DMS79 (cell line): ENCODE measurements around the gene RAC3.

Experiments
- DNase-seq: peaks from one replicate; lab custom pipeline; 2025; lab: John Stamatoyannopoulos, UW

Gene RAC3

DNA sequence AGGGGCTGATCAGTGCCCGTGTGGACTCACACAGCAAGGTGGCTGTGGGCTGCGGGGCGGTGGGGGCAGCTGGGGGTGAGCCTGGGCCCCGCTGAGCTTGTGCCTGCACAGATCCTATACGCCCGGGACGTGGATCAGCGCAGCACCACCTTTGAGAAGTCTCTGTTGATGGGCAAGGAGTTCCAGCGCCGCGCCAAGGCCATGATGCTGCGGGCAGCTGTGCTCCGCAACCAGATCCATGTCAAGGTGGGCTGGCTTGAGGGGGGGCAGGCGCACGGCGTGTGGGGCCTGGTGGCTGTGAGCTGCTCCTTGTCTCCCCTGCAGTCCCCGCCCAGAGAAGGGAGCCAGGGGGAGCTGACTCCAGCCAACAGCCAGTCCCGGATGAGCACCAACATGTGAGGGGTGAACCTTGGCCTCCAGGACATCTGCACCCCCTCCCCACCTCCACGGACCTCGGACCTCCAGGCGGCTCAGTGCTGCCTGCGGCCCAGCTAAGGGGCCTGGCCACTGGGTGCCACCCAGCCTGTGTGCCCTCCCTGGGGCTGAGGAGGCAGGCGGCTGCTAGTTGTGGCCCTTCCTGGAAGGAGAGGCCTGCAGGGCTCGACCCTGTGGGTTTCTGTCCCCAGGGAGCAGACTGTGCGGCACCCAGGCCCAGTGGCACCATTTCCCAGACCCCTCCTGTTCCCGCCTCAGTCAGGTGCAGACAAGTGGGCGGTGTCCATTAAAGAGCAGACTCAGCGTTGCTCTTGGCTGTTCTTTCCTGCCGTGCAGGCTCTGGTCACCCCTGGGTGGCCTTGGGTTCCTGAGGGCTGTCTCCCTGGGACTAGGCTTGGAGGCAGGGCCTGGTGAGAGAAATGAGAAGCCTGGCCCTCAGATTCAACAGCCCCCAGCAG, 25.5 kb downstream of the RAC3 start:
- no peak for DNase-seq

DNA sequence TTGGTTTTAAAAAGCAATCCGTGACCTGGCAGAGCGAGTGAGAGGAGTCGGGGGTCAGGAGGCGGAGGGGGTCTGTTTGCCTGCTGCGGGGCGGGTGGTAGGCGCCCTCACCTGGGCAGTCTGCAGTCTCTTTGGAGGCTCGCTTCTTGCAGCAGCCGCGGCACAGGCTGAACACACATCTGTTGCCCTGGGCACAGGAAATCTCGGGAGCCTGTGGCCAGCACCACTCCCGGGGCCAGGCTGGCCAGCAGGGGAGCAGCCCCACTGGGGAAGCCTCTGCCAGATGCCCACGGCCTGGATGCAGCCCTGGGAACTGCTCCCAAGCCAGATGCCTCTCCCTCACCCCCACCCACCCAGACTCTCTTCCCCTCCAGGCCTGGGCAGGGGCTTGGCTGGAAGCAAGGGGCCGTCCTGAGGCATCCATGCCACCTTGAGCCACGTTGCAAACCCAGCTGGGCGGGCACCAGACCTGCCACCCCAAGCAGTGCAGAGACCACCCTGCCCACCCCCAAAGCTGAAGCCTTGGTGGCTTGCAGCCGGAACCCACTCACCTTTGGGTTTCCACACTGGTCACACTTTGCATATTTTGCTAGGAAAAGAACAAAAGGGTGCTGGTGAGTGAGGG, 26.9 kb downstream of the RAC3 start:
- DNase-seq = no peak

DNA sequence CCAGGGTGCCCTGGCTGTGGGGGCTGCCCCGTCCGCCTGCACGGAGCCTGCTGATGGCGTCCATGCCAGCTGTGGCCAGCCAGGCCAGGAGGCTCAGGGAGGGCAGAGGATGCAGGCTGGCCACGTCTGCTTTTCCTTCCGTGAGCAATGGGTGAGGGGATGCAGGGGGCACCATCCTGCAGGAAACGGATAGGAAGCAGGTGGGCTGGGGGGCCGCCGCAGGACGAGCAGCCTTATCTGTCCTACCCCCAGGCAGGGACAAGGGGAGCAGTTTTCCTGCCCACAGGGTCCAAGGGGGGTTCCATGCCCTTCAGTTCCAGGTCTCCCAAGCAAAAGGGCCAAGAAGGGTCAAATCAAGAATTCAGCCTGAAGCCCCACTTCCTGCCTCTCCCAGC, 27.4 kb downstream of the RAC3 start:
- DNase-seq = no peak

DNA sequence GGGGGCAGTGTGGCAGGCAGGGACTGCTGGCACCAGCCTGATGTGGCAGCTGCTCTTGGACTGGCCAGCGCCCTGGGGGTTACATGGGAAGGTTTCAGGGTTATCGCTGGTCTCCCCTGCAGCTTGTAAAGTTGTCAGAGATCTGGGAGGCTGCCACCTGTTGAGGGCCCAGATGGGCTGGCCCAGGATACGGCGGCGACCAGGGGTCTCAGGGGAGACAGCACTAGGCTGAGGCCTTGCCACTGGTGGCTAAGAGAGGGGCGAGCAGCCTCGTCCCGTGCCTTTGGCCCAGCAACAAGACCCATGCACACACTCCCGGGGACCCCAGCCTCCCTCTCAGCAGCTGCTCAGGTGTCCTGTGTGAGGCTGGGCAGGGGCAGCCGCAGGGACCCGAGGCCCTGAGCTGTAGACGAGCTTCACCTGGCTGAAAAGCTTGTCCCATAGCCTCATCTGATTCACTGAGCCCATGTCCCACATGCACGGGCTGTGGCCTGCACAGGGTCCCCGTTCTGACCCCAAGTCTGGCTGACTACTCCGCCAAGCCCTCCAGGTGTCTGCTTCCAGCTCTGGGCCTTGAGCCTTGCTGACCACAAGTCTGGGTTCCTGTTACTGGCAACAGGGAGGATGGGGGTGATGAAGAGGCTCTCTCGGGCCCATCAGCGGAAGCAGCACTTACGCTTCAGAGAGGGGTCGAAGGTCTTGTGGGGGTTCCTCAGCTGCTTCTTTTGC, 28.0 kb downstream of the RAC3 start:
- no peak for DNase-seq

DNA sequence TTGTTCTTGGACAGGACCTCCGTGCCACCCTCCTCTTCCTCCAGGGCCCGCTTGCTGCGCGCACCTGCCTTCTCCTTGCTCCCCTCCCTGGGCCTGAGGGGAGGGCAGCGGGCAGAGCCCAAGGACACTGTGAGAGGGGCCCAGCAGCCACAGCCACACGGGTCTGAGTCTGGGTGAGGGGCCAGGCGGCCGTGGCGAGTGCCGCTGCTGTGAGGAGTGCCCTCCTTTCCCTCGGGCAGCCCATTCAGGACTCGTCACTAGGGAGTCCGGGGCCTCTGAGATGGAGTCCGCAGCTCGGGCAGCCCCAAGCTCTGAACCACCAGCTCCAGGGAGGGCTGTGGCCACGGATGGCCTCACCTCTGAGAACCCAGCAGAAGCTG, 28.5 kb downstream of the RAC3 start:
- no peak for DNase-seq

DNA sequence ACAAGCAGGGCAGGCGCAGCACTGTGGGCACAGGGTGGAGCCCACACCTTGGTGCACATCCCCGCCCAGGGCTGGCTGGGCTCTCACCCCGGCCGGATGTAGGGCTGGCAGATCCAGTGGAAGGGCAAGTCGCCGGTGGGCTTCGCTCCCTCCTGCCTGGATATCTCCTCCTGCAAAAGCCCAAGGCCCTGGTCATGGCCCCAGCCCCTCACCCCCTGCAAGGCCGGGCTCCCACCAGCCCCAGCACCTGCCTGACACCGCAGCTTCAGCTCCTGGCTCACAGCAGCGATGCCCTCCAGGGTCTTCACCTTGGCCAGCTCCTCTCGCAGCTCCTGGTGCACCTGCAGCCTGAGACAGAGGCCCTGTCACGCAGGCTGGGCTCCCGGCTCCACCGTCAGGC, 29.1 kb downstream of the RAC3 start:
- no peak for DNase-seq

DNA sequence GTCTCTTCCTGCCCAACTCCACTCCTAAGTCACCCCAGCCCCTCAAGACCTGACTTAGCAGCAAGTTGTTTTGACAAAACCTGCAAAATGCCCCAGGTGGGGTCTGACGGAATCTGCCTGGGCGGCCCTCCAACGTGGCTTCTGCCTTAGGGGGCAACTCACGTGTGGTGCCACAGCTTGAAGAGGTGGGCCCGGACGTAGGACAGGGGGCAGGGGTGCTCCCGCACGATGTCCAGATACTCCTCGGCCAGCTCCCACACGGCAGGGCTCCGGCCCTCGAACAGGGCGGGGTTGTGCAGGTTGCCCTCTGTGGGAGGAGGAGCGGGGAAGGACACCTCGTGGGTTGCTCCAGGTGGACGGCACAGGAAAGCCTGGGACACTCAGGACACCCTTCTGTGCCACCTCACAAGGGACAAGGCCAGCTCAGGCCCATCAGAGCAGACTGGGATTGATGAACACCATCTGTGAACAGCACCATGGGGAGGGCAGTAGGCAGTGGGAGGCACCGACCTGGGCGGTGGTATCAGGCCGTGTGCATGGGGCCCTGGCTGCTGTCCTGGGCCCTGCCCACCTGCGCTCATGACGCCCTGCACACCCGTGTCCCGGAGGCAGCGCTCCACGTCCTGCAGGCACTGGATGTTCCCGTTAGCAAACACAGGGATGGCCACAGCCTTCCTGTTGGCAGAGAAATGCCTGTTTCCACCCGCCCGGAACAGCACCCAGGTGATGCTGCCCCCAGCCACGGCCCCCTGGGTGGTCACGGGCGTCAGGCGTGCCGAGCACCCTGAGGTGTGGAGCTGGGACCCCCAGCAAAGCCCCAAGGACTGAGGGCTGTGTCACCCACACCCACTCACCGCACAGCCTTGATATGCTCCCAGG, 29.8 kb downstream of the RAC3 start:
- no peak for DNase-seq

DNA sequence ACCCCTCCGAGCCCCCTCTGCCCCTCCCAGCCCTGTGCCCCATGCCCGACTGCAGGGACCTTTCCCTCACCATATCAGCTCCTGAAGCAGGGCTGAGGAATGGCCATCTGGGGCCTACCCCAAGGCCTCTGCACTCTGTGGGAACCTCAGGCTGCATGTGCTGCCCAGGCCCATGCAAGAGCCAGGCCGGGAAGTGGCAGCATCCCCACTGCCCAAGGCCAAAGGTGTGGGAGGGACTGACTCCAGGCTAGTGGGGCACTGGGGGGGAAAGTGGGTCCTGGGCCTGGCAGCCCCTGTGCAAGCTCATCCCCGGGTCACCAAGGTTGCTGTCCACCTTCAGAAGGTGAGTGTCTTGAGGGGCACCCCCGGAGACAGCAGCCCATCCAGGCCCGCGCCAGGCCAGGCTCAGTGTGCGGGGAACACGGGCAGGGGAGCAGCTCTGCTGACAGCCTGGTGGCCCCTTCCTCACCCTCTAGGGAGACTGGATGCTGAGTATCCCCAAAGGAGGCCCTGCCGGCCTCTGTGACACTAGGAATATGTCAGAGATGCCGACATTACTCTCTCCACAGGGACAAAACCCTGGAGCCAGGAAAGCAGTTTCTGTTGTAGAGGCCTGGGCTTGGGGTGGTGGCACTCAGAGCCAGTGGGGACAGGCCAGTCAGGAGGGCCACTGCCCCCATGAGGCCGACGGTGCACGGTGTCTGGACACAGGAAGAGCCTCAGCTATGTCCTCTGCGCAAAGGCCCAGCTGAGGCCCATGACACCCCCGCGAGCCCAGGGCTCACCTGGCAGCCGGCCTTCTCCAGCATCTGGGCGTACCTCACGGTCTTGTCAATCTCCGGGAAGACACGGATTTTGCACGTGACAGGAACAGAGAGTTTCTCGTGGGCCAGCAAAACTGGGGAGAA, 30.9 kb downstream of the RAC3 start:
- DNase-seq = no peak

DNA sequence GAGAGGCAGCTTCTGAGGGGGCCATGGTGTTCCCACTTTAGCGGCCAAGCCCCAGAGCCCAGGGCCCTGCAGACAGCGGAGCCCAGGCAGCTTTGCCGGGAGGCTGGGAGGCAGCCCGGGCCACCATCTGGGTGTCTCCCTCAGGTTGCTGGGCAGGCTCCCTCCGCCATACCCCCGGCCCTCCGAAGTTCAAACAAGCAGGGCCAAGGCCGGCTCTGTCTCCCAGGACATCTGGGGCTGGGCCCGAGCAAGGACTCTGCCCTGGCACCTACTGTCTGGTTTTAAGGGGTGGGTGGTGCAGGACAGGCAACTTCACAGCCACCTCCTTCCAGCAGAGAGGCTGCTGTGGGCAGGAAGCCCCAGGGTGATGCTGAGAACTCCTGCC, 31.5 kb downstream of the RAC3 start:
- no peak for DNase-seq

DNA sequence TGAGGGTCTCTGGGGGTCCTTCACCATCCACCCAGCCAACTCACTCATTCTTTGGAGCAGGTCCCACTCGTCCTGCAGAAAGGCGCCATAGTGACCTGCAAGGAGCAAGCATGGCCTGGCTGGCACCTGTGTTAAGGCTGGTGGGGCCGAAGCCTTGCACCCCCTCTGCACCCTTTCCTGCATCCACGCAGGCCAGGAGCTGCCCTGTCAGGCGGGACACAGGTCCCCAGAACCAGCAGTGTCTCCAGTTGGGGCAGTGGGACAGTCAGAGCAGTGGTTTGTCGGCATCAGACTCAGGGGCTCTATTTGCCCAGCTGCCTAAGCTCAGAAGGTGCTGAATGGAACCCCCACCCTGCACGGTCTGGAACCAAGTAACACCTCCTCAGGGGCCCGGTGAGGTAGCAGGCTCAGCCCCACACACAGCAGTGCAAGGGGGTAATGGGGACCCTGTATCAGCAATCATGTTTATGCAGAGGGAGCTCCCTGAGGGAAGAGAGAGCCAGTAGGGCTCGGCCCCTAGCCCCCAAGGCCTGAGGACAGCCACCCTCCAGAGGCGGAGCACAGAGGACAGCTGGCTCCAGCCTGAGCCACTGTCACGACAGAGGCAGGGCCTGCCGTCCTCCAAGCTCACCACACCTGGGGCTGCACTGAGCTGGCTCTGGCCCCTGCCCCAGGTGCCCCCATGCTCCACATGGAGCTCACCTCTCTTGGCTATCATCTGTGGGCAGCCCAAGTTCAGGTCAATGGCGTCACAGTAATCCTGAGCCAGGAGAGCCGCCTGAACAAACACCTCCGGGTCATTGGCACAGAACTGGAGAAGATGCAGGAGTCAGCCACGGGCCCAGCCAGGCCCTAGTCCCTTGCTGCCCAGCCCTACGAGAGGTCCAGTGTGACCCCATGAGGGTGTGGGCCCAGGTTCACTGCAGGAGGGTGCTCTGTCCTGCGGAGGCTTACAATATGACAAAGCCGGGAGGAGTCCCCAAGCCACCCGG, 32.2 kb downstream of the RAC3 start:
- DNase-seq = no peak

DNA sequence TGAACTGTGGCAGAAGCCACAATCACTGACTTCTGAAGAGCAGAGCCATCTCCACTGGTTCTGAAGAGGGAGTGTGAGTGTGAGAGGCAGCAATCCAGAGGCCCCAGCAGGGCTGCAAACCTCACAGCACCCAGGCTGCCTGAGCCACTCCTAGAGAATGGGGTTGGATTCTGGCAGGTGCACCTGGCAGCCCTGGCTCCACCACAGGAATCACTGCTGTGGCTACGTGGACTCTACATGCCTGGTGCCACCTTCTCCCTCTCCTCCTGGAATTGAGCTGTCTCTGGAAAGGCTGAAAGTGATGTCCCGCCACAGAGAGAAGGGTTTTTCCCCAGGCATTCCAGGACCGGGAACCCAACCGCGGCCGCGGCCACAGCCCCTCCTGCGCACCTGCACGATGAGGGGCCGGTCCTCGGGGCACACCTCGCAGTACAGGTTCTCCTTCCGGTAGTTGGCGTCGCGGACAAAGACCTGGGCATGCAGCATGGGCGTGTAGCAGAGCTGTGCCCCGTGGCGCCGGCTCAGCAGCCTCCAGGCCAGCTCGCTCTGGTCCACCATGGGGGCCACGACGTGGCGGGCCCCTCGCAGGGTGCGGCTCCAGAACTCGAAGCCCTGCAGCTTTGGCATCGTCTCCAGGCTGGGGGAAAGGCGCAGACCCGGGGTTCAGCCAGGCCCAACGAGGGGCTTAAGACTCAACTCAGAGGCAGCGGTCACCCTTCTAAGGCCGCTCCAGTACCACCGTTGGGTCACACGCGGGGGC, 33.1 kb downstream of the RAC3 start:
- no peak for DNase-seq

DNA sequence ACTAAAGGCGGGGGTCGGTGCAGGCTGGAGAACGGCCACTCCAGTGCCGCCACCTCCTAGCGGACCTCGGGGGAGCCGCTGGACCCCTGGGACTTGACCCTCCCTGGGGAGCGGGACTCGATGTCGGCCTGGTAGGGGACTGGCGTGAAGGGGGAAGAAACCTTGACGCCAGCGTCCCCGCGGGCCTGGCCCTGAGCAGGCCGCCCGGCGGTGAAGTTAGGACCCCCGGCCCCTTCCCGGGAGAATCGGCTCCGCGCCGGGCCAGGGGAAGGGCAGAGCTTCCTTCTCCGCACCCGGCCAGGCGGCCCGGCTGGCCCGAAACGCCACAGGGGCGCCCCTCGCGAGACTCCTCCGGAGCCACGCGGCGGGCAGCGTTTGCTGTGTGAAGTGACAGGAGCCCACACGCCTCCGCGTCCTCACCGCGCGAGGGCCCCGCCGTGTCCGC, 33.7 kb downstream of the RAC3 start:
- no peak for DNase-seq

DNA sequence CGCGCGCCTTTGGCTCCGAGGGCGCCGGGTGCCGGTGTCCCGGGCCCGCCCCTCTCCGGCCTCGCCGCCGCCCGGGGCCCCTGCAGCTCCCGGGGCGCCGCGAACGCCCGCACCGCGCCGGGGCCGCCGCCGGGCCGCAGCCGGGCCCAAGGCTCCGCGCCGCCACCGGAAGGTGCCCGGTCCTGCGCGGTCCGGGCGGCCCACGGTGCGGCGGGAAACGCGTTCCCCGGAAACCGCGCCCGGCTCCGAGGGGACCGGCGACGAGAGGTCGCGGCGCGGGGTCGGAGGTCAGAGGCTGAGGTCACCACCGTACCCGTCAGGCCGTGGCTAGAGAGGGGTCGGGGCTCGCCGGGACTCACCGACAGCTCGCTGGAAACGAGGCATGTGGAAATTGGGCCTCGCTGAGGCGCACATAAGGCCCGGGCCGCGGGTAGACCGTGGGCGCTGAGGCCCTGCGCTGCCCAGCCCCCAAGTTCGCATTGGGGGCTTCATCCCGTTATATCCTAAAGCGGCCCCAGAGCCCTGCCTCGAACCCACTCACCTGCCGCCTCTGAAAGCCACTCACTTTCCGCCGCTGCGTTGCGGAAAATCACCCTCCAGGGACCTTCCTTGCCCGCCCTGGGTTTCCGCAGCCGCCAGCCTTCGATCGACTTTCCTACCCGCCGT, 34.3 kb downstream of the RAC3 start, which contains the start of gene DUS1L:
TSS of gene DUS1L (minus strand) at position 167 of the 666 bp plus-strand sequence. CDS start 745 bp downstream, outside the sequence.
- no peak for DNase-seq

DNA sequence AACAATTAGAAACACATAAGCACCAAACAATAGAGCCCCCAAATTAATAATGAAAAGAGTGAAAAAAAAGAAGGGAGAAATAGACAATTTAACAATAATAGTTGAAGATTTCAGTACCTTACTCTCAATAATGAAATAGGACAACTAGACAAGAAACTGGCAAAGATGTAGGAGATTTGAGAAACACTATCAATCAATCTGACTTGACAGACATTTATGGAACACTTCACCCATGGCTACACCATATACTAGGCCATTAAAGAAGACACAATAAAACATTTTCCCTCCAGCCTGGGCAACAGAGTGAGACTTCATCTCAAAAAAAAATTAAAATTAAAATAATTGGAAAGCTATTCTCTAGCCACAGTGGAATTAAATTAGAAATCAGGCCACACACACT, 39.1 kb downstream of the RAC3 start:
- DNase-seq = no peak

DNA sequence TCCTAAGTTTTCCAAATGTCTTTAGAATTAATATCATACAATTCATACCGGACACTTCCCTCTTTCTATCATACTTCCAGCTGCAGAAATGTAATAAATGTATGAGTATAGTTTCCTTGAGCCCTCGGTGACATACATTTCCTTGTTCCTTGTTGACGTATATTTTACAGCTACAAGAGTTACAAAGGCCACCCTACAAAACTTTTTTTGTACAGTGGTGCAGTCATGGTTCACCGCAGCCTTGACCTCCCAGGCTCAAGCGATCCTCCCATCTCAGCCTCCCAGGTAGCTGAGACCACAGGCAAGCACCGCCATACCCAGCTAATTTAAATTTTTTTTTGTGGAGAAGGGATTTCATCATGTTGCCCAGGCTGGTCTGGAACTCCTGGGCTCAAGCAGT, 41.3 kb downstream of the RAC3 start:
- no peak for DNase-seq

DNA sequence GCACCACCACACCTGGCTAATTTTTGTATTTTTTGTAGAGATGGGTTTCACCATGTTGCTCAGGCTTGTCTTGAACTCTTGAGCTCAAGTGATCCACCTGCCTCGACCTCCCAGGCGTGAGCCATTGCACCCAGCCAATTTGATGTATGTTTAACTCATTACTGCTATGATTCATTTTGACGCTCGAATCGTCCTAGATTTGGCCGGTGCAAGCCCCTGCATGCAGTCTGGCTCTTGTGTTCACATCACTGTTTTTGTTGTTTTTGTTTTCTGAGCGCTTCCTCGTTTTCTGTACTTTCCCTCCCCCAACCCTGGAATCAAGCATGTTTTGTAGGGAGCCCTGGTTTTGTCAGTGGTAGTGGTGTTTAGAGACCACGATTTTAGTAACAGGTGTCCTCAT, 42.0 kb downstream of the RAC3 start:
- no peak for DNase-seq

DNA sequence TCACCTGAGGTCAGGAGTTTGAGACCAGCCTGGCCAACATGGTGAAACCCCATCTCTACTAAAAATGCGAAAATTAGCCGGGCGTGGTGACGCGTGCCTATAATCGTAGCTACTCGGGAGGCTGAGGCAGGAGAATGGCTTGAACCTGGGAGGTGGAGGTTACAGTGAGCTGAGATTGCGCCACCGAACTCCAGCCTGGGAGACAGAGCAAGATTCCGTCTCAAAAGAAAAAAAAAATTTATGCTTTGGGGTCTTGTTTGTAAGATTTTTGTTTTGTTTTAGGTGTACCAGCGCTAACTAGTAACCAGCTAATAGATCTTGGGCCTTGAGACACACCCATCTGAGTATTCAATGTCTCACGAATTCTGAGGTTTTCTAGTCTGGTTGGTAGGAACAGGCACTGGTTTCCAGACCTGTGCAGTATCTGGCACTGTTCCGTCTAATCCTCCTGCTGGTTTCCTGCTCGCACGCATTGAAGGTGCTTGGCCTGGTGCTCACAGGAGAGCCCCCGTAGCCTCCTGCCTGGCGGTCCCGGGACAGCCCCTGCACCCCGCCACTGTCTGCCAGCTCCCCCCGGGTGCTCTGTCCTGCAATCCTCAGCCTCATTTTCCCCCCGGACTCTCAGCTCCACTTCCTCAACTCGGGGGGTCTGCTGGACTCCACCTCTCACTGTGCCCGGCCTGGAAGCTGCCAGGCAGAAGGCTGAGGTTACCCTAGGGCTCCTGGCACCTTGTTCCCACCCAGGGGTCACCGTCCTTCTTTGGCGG, 44.7 kb downstream of the RAC3 start:
- DNase-seq = no peak
